ENCODE results near the gene AIFM3.
"Not testable (repeated sequence)": the region's sequence is repeated elsewhere in the genome, so short reads cannot be mapped to it uniquely, and the experiment has no call there.

Gene AIFM3

GRCh38 chr22:21001601-21002325, 34.7 kb downstream of the AIFM3 start, which contains the start of gene THAP7:
TSS of gene THAP7 (minus strand) at chr22:21002118. CDS start at chr22:21001911, 207 bp downstream.
- H3K4me1 ChIP-seq (ENCODE audit: control insufficient read depth, insufficient read depth, low read length), result peaks cover 5% of the 10 kb centered on the region; the same call in 1 of the 2 replicates
- peak within 1 kb of the TSS; percentile 96 for H3K4me3 ChIP-seq (ENCODE audit: low read depth, low read length)
- H3K36me3 ChIP-seq (ENCODE audit: control insufficient read depth, insufficient read depth, low read length), result peaks cover 18% of the 10 kb centered on the region
- H3K27ac ChIP-seq (ENCODE audit: low read depth, low read length), result peak within 1 kb of the TSS; percentile 94
- H3K27me3 ChIP-seq (ENCODE audit: control insufficient read depth, insufficient read depth, low read length), result no peaks in the 10 kb centered on the region
- peak within 1 kb of the TSS; percentile 77 for H3K9ac ChIP-seq (ENCODE audit: low read depth, low read length)
- H3K9me3 ChIP-seq (ENCODE audit: control insufficient read depth, insufficient read depth, low read length), result no peaks in the 10 kb centered on the region

- H3K36me3 ChIP-seq (ENCODE audit: control insufficient read depth, insufficient read depth, low read length), result peaks cover 18% of the 10 kb centered on the region
- no peaks in the 10 kb centered on the region for H3K27me3 ChIP-seq (ENCODE audit: control insufficient read depth, insufficient read depth, low read length)
- no peak overlapping the region for H3K9ac ChIP-seq (ENCODE audit: low read depth, low read length)
- H3K9me3 ChIP-seq (ENCODE audit: control insufficient read depth, insufficient read depth, low read length), result no peaks in the 10 kb centered on the region
- H3K4me3 ChIP-seq (ENCODE audit: low read depth, low read length), result no peak overlapping the region
- H3K4me1 ChIP-seq (ENCODE audit: control insufficient read depth, insufficient read depth, low read length), result peaks cover 5% of the 10 kb centered on the region; the same call in 1 of the 2 replicates
- H3K27ac ChIP-seq (ENCODE audit: low read depth, low read length), result no peak overlapping the region
Measured at GRCh38 chr22:21003782-21004181, 36.7 kb downstream of the AIFM3 start.

- not testable (repeated sequence) for H3K4me3 ChIP-seq (ENCODE audit: low read depth, low read length)
Measured at GRCh38 chr22:21009208-21009607, 42.2 kb downstream of the AIFM3 start.

GRCh38 chr22:21009638-21010425, 42.8 kb downstream of the AIFM3 start:
- Histone ChIP-seq H3K27me3 (ENCODE audit: control insufficient read depth, insufficient read depth, low read length) (peaks cover 11% of the 10 kb centered on the region), H3K36me3 (ENCODE audit: control insufficient read depth, insufficient read depth, low read length) (no peaks in the 10 kb centered on the region), H3K9me3 (ENCODE audit: control insufficient read depth, insufficient read depth, low read length) (no peaks in the 10 kb centered on the region), H3K9ac (ENCODE audit: low read depth, low read length) (no peak overlapping the region), H3K4me1 (ENCODE audit: control insufficient read depth, insufficient read depth, low read length) (peaks cover 17% of the 10 kb centered on the region), H3K4me3 (ENCODE audit: low read depth, low read length) (no peak overlapping the region), H3K27ac (ENCODE audit: low read depth, low read length) (peak overlapping the region; percentile 22)

More at GRCh38 chr22:21009208-21009607, 42.2 kb downstream of the AIFM3 start:
- H3K9ac ChIP-seq (ENCODE audit: low read depth, low read length); H3K9me3 ChIP-seq (ENCODE audit: control insufficient read depth, insufficient read depth, low read length); H3K36me3 ChIP-seq (ENCODE audit: control insufficient read depth, insufficient read depth, low read length); H3K27ac ChIP-seq (ENCODE audit: low read depth, low read length); H3K27me3 ChIP-seq (ENCODE audit: control insufficient read depth, insufficient read depth, low read length): not testable (repeated sequence)
- peaks cover 12% of the 10 kb centered on the region; the same call in 1 of the 2 replicates for H3K4me1 ChIP-seq (ENCODE audit: control insufficient read depth, insufficient read depth, low read length)

- Histone ChIP-seq H3K27me3 (ENCODE audit: control insufficient read depth, insufficient read depth, low read length) (peaks cover 12% of the 10 kb centered on the region), H3K27ac (ENCODE audit: low read depth, low read length) (no peak overlapping the region), H3K9me3 (ENCODE audit: control insufficient read depth, insufficient read depth, low read length) (no peaks in the 10 kb centered on the region), H3K9ac (ENCODE audit: low read depth, low read length) (no peak overlapping the region), H3K36me3 (ENCODE audit: control insufficient read depth, insufficient read depth, low read length) (no peaks in the 10 kb centered on the region), H3K4me1 (ENCODE audit: control insufficient read depth, insufficient read depth, low read length) (peaks cover 21% of the 10 kb centered on the region), H3K4me3 (ENCODE audit: low read depth, low read length) (no peak overlapping the region)
Measured at GRCh38 chr22:21010426-21011113, 43.5 kb downstream of the AIFM3 start.

GRCh38 chr22:21012446-21013407, 45.7 kb downstream of the AIFM3 start:
- H3K27ac ChIP-seq (ENCODE audit: low read depth, low read length), result no peak overlapping the region
- no peak overlapping the region for H3K4me3 ChIP-seq (ENCODE audit: low read depth, low read length)
- H3K9me3 ChIP-seq (ENCODE audit: control insufficient read depth, insufficient read depth, low read length), result no peaks in the 10 kb centered on the region
- peaks cover 21% of the 10 kb centered on the region for H3K4me1 ChIP-seq (ENCODE audit: control insufficient read depth, insufficient read depth, low read length)
- H3K9ac ChIP-seq (ENCODE audit: low read depth, low read length), result no peak overlapping the region
- H3K36me3 ChIP-seq (ENCODE audit: control insufficient read depth, insufficient read depth, low read length), result no peaks in the 10 kb centered on the region
- peaks cover 12% of the 10 kb centered on the region for H3K27me3 ChIP-seq (ENCODE audit: control insufficient read depth, insufficient read depth, low read length)

- Histone ChIP-seq H3K4me1 (ENCODE audit: control insufficient read depth, insufficient read depth, low read length) (peaks cover 21% of the 10 kb centered on the region), H3K27me3 (ENCODE audit: control insufficient read depth, insufficient read depth, low read length) (peaks cover 12% of the 10 kb centered on the region), H3K9me3 (ENCODE audit: control insufficient read depth, insufficient read depth, low read length) (no peaks in the 10 kb centered on the region), H3K27ac (ENCODE audit: low read depth, low read length) (peak overlapping the region; percentile 72), H3K9ac (ENCODE audit: low read depth, low read length) (0 out of 2 replicates have a peak overlapping the region, but pooled peaks have one; percentile 10), H3K36me3 (ENCODE audit: control insufficient read depth, insufficient read depth, low read length) (no peaks in the 10 kb centered on the region), H3K4me3 (ENCODE audit: low read depth, low read length) (peak overlapping the region; percentile 84)
Measured at GRCh38 chr22:21013657-21014201, 46.7 kb downstream of the AIFM3 start.

- Histone ChIP-seq H3K4me3 (ENCODE audit: low read depth, low read length) (peak overlapping the region; percentile 84), H3K9ac (ENCODE audit: low read depth, low read length) (0 out of 2 replicates have a peak overlapping the region, but pooled peaks have one; percentile 10), H3K27me3 (ENCODE audit: control insufficient read depth, insufficient read depth, low read length) (peaks cover 12% of the 10 kb centered on the region)
Measured at GRCh38 chr22:21014202-21014725, 47.2 kb downstream of the AIFM3 start.

GRCh38 chr22:21014726-21015465, 47.8 kb downstream of the AIFM3 start, which contains the start of gene P2RX6:
TSS of gene P2RX6 (plus strand) at chr22:21015165. CDS start at chr22:21015175, 10 bp downstream.
- Histone ChIP-seq H3K9ac (ENCODE audit: low read depth, low read length) (0 out of 2 replicates have a peak within 1 kb of the TSS, but pooled peaks have one; percentile 10), H3K9me3 (ENCODE audit: control insufficient read depth, insufficient read depth, low read length) (no peaks in the 10 kb centered on the region), H3K4me1 (ENCODE audit: control insufficient read depth, insufficient read depth, low read length) (peaks cover 19% of the 10 kb centered on the region), H3K36me3 (ENCODE audit: control insufficient read depth, insufficient read depth, low read length) (no peaks in the 10 kb centered on the region), H3K4me3 (ENCODE audit: low read depth, low read length) (peak within 1 kb of the TSS; percentile 84), H3K27ac (ENCODE audit: low read depth, low read length) (peak within 1 kb of the TSS; percentile 76), H3K27me3 (ENCODE audit: control insufficient read depth, insufficient read depth, low read length) (peaks cover 12% of the 10 kb centered on the region)

More at GRCh38 chr22:21014202-21014725, 47.2 kb downstream of the AIFM3 start:
- Histone ChIP-seq H3K4me1 (ENCODE audit: control insufficient read depth, insufficient read depth, low read length) (peaks cover 21% of the 10 kb centered on the region), H3K9me3 (ENCODE audit: control insufficient read depth, insufficient read depth, low read length) (no peaks in the 10 kb centered on the region), H3K27ac (ENCODE audit: low read depth, low read length) (peak overlapping the region; percentile 76), H3K36me3 (ENCODE audit: control insufficient read depth, insufficient read depth, low read length) (no peaks in the 10 kb centered on the region)

Data from HUES48 (cell line).